Naive thymus-derived CD4-positive, alpha-beta T cell (primary cell): ENCODE results near the gene MBD5. TPM values are rescaled to one million over a fixed set of nuclear protein-coding genes. Genes with fewer than 3 reads are reported as not detected.

ENCODE experiments used
- ATAC-seq: fragments of 150-1000 bp; cut with Tn5 transposase; 2 replicates; pipeline ENCODE4 v1.10.0; 2021; ENCODE audit warnings: mild to moderate bottlenecking, moderate library complexity
- CTCF ChIA-PET: fragments of 350-600 bp; sonication (Branson Sonifier 250); formaldehyde crosslinking; loops from one replicate; lab custom pipeline; 2021; ENCODE audit warnings: antibody characterized with exemption; lab: Charles Lee
- POLR2A ChIA-PET: fragments of 350-600 bp; sonication (Branson Sonifier 250); formaldehyde crosslinking; loops from one replicate; lab custom pipeline; 2021; ENCODE audit warnings: antibody characterized with exemption, inconsistent platforms; lab: Charles Lee
- DNase-seq, 9 donors: peaks; one replicate each; pipeline versions ENCODE4 v3.0.0 to v3.0.0-alpha.2; 2020 to 2022; ENCODE audit warnings: mixed read lengths in 1 of 9
- H3K27ac ChIP-seq: one replicate; pipeline ENCODE4 v1.7.0; 2013; ENCODE audit warnings: mild to moderate bottlenecking, low read depth, low read length, moderate library complexity
- H3K27me3 ChIP-seq, 2 donors: one replicate each; pipeline ENCODE4 v1.7.0; 2013; ENCODE audit warnings: low read length in 2 of 2, mild to moderate bottlenecking in 2 of 2, moderate library complexity in 2 of 2; ENCODE audit not compliant: control insufficient read depth in 2 of 2, insufficient read depth in 2 of 2
- H3K36me3 ChIP-seq, 3 experiments: 1 replicate in 2 of 3; 2 replicates in 1 of 3; pipeline ENCODE4 v1.7.0; 2013; ENCODE audit warnings: low read length in 3 of 3, mild to moderate bottlenecking in 3 of 3, moderate library complexity in 1 of 3; ENCODE audit not compliant: insufficient read depth in 3 of 3, control insufficient read depth in 2 of 3
- H3K4me1 ChIP-seq, 2 donors: one replicate each; pipeline ENCODE4 v1.7.0; 2013; ENCODE audit warnings: low read length in 2 of 2, mild to moderate bottlenecking in 2 of 2, moderate library complexity in 1 of 2; ENCODE audit not compliant: control insufficient read depth in 2 of 2, insufficient read depth in 2 of 2
- H3K4me3 ChIP-seq: 2 replicates; pipeline ENCODE4 v1.7.0; 2013; ENCODE audit warnings: mild to moderate bottlenecking, low read length
- H3K9me3 ChIP-seq, 3 experiments: 1 replicate in 2 of 3; 2 replicates in 1 of 3; pipeline ENCODE4 v1.7.0; 2013; ENCODE audit warnings: low read length in 3 of 3; ENCODE audit not compliant: control insufficient read depth in 2 of 3
- H3K27ac Mint-ChIP-seq, 9 donors: one replicate each; pipeline ENCODE4 v1.8.0; 2020 to 2022; ENCODE audit warnings: mixed read lengths in 9 of 9, mild to moderate bottlenecking in 8 of 9, moderate library complexity in 5 of 9, inconsistent platforms in 2 of 9
- H3K27me3 Mint-ChIP-seq, 5 donors: one replicate each; pipeline ENCODE4 v1.8.0; 2021 to 2022; ENCODE audit warnings: mixed read lengths in 5 of 5, mild to moderate bottlenecking in 1 of 5
- H3K36me3 Mint-ChIP-seq, 5 donors: one replicate each; pipeline ENCODE4 v1.8.0; 2020 to 2022; ENCODE audit warnings: mixed read lengths in 5 of 5, mild to moderate bottlenecking in 3 of 5, inconsistent platforms in 1 of 5
- H3K4me1 Mint-ChIP-seq, 7 donors: one replicate each; pipeline ENCODE4 v1.8.0; 2020 to 2022; ENCODE audit warnings: mixed read lengths in 7 of 7, mild to moderate bottlenecking in 3 of 7, inconsistent platforms in 1 of 7
- H3K4me3 Mint-ChIP-seq, 10 donors: one replicate each; pipeline ENCODE4 v1.8.0; 2020 to 2022; ENCODE audit warnings: mild to moderate bottlenecking in 10 of 10, mixed read lengths in 10 of 10, moderate library complexity in 6 of 10, inconsistent platforms in 2 of 10
- H3K9me3 Mint-ChIP-seq, 11 donors: one replicate each; pipeline ENCODE4 v1.8.0; 2020 to 2022; ENCODE audit warnings: mixed read lengths in 11 of 11, mild to moderate bottlenecking in 4 of 11, inconsistent platforms in 1 of 11, moderate library complexity in 1 of 11
- intact Hi-C, 2 donors: fragments of 100-400 bp; cut with micrococcal nuclease; formaldehyde crosslinking; loops; one replicate each; pipeline ENCODE4 v1.15.1; 2023
- polyA plus RNA-seq, 2 donors: library from polyadenylated mRNA; unstranded; fragments of 300-500 nt; fragmentation: Illumina TruSeq; gene quantifications; one replicate each; pipeline ENCODE4 v1.2.3, GENCODE V29; 2021
- total RNA-seq, 6 experiments: library from RNA in 5 of 6; stranded (reverse) in 5 of 6; gene quantifications; 1 replicate in 5 of 6; 2 replicates in 1 of 6; pipeline ENCODE4 v1.2.3 and lab custom pipeline; 2021 to 2026

MBD5 gene
- total and polyA plus RNA-seq, 7 experiments from 2014 or later = 14.6 to 76.8 (median 58.6) TPM

- ChIA-PET CTCF (interaction anchor here (1.3 to 2.2 kb wide), 2 partner anchors 12 to 20 kb away, joined by 3 to 18 read pairs; no protein-coding TSS in a partner anchor), POLR2A (interaction anchor here (1.2 to 2.4 kb wide), 2 partner anchors 12 to 500 kb away, joined by 4 to 6 read pairs; partner anchors contain the start of gene MBD5)
- Mint-ChIP-seq H3K4me3 (peak overlapping the region in 4 of 10 donors; percentile 2 to 45 (median 36)), H3K36me3 (peaks cover 0 to 11% (median 6%) of the 10 kb centered on the region in 5 donors), H3K4me1 (peaks cover 35 to 63% (median 56%) of the 10 kb centered on the region in 7 donors), H3K9me3 (peaks cover 0 to 14% (median 0%) of the 10 kb centered on the region in 11 donors), H3K27me3 (no peaks in the 10 kb centered on the region), H3K27ac (peak overlapping the region in 8 of 9 donors; percentile 28 to 98 (median 57))
- H3K9me3 ChIP-seq = no peaks in the 10 kb centered on the region
- ATAC-seq (no peak), DNase-seq (no peak)
- no peaks in the 10 kb centered on the region for H3K27me3 ChIP-seq
- peaks cover 29 to 49% of the 10 kb centered on the region in 2 donors for H3K4me1 ChIP-seq
- H3K4me3 ChIP-seq = no peak overlapping the region
- intact Hi-C loops = loop anchor here in 1 of 2 donors (5.0 to 10.0 kb wide), 3 partner anchors 91 to 584 kb away; partner anchors contain the start of gene KIF5C
- H3K36me3 ChIP-seq = no peaks in the 10 kb centered on the region
- no peak overlapping the region for H3K27ac ChIP-seq
Observed at GRCh38 chr2:148521181-148521580, 500.3 kb downstream of the MBD5 start.

- DNase-seq = no peak
- Histone ChIP-seq H3K36me3 (no peaks in the 10 kb centered on the region), H3K27ac (peak overlapping the region; percentile 43), H3K9me3 (no peaks in the 10 kb centered on the region), H3K4me1 (peaks cover 46 to 67% of the 10 kb centered on the region in 2 donors), H3K4me3 (no peak overlapping the region), H3K27me3 (no peaks in the 10 kb centered on the region)
- Mint-ChIP-seq H3K27me3 (no peaks in the 10 kb centered on the region), H3K9me3 (peaks cover 0 to 14% (median 0%) of the 10 kb centered on the region in 11 donors), H3K27ac (peak overlapping the region; percentile 80 to 98 (median 92)), H3K36me3 (peaks cover 0 to 8% (median 2%) of the 10 kb centered on the region in 5 donors), H3K4me1 (peaks cover 47 to 78% (median 78%) of the 10 kb centered on the region in 7 donors), H3K4me3 (peak overlapping the region; percentile 20 to 92 (median 66))
- intact Hi-C loops = loop anchor here in 1 of 2 donors (5.0 to 10.0 kb wide), 3 partner anchors 89 to 586 kb away; partner anchors contain the start of gene KIF5C
- ChIA-PET POLR2A (interaction anchor here (0.6 to 2.8 kb wide), 8 partner anchors 10 to 664 kb away, joined by 3 to 9 read pairs (median 4); partner anchors contain the start of genes MBD5 and ORC4), CTCF (interaction anchor here (1.3 to 2.2 kb wide), 4 partner anchors 14 to 535 kb away, joined by 3 to 18 read pairs (median 5); no protein-coding TSS in a partner anchor)
- no peak for ATAC-seq
Observed at GRCh38 chr2:148523315-148523714, 502.4 kb downstream of the MBD5 start.

GRCh38 chr2:148524519-148524919 lies 503.6 kb downstream of the MBD5 start:
- Histone ChIP-seq H3K4me3 (peak overlapping the region; percentile 28), H3K36me3 (no peaks in the 10 kb centered on the region), H3K4me1 (peaks cover 46 to 75% of the 10 kb centered on the region in 2 donors), H3K9me3 (no peaks in the 10 kb centered on the region), H3K27me3 (no peaks in the 10 kb centered on the region), H3K27ac (peak overlapping the region; percentile 56)
- DNase-seq (peak in 8 of 9 donors; percentile 44 to 93 (median 86)), ATAC-seq (peak; percentile 94)
- intact Hi-C loops = loop anchor here (1.0 to 10.0 kb wide), 14 partner anchors 9 to 1228 kb away; partner anchors contain the start of genes KIF5C (in 2 of the 2), ORC4 (in 2 of the 2) and EPC2 (in 1 of the 2)
- peaks cover 0 to 6% (median 0%) of the 10 kb centered on the region in 5 donors for H3K36me3 Mint-ChIP-seq
- H3K4me1 Mint-ChIP-seq = peaks cover 58 to 90% (median 88%) of the 10 kb centered on the region in 7 donors
- no peaks in the 10 kb centered on the region for H3K27me3 Mint-ChIP-seq
- H3K4me3 Mint-ChIP-seq = peak overlapping the region; percentile 56 to 92 (median 76)
- ChIA-PET POLR2A (interaction anchor here (1.0 to 2.8 kb wide), 11 partner anchors 9 to 504 kb away, joined by 3 to 22 read pairs (median 9); partner anchors contain the start of genes MBD5 and ORC4), CTCF (interaction anchor here (1.0 to 2.1 kb wide), 7 partner anchors 15 to 536 kb away, joined by 3 to 19 read pairs (median 5); partner anchors contain the start of gene EPC2)
- peak overlapping the region; percentile 85 to 98 (median 94) for H3K27ac Mint-ChIP-seq
- H3K9me3 Mint-ChIP-seq = peaks cover 0 to 14% (median 0%) of the 10 kb centered on the region in 11 donors

- Histone ChIP-seq H3K9me3 (no peaks in the 10 kb centered on the region), H3K36me3 (no peaks in the 10 kb centered on the region), H3K4me3 (peak overlapping the region; percentile 28), H3K27me3 (no peaks in the 10 kb centered on the region), H3K4me1 (peaks cover 46 to 81% of the 10 kb centered on the region in 2 donors), H3K27ac (peak overlapping the region; percentile 56)
- intact Hi-C loops = loop anchor here (2.0 to 10.0 kb wide), 9 partner anchors 16 to 1228 kb away; partner anchors contain the start of genes KIF5C (in 2 of the 2) and MMADHC (in 1 of the 2)
- H3K4me1 Mint-ChIP-seq = peaks cover 64 to 97% (median 94%) of the 10 kb centered on the region in 7 donors
- DNase-seq (peak in 1 of 9 donors; percentile 17), ATAC-seq (no peak)
- H3K27me3 Mint-ChIP-seq = no peaks in the 10 kb centered on the region
- H3K9me3 Mint-ChIP-seq = peaks cover 0 to 14% (median 0%) of the 10 kb centered on the region in 11 donors
- H3K27ac Mint-ChIP-seq = peak overlapping the region; percentile 85 to 98 (median 94)
- H3K36me3 Mint-ChIP-seq = peaks cover 0 to 6% (median 0%) of the 10 kb centered on the region in 5 donors
- ChIA-PET CTCF (interaction anchor here (1.3 to 2.1 kb wide), 4 partner anchors 15 to 536 kb away, joined by 4 to 19 read pairs (median 6); partner anchors contain the start of gene EPC2), POLR2A (interaction anchor here (1.3 to 2.8 kb wide), 9 partner anchors 8 to 505 kb away, joined by 4 to 22 read pairs (median 9); partner anchors contain the start of genes MBD5 and ORC4)
- H3K4me3 Mint-ChIP-seq = peak overlapping the region; percentile 56 to 92 (median 84)
Observed at GRCh38 chr2:148525130-148525529, 504.2 kb downstream of the MBD5 start.

GRCh38 chr2:148526509-148527346 lies 505.8 kb downstream of the MBD5 start:
- peaks cover 0 to 6% (median 0%) of the 10 kb centered on the region in 5 donors for H3K36me3 Mint-ChIP-seq
- no peaks in the 10 kb centered on the region for H3K9me3 ChIP-seq
- H3K27me3 ChIP-seq = no peaks in the 10 kb centered on the region
- H3K27me3 Mint-ChIP-seq = no peaks in the 10 kb centered on the region
- H3K4me3 ChIP-seq = peak overlapping the region; percentile 11
- H3K36me3 ChIP-seq = no peaks in the 10 kb centered on the region
- H3K9me3 Mint-ChIP-seq = peaks cover 0 to 14% (median 0%) of the 10 kb centered on the region in 11 donors
- H3K27ac ChIP-seq = peak overlapping the region; percentile 65
- H3K4me1 ChIP-seq = peaks cover 46 to 83% of the 10 kb centered on the region in 2 donors
- POLR2A ChIA-PET = interaction anchor here (0.6 to 4.8 kb wide), 8 partner anchors 12 to 681 kb away, joined by 3 to 38 read pairs (median 6); partner anchors contain the start of genes EPC2, MBD5 and ORC4
- H3K27ac Mint-ChIP-seq = peak overlapping the region; percentile 85 to 98 (median 94)
- H3K4me3 Mint-ChIP-seq = peak overlapping the region; percentile 81 to 92 (median 86)
- CTCF ChIA-PET = interaction anchor here (0.6 to 2.0 kb wide), 6 partner anchors 11 to 590 kb away, joined by 3 to 18 read pairs (median 4); no protein-coding TSS in a partner anchor
- intact Hi-C loops = loop anchor here (5.0 to 10.0 kb wide), 5 partner anchors 241 to 1229 kb away; partner anchors contain the start of genes KIF5C (in 1 of the 2) and MMADHC (in 1 of the 2)
- DNase-seq = no peak
- peaks cover 59 to 99% (median 97%) of the 10 kb centered on the region in 7 donors for H3K4me1 Mint-ChIP-seq
- ATAC-seq = no peak
